Esophagus squamous epithelium (tissue), 5 donors: ENCODE measurements around the gene SLC10A6. TPM values are rescaled to one million over a fixed set of nuclear protein-coding genes. Genes with fewer than 3 reads are reported as not detected.

Source experiments
- DNase-seq: peaks from one replicate; lab custom pipeline; 2025; lab: John Stamatoyannopoulos, UW
- H3K27ac ChIP-seq, 4 donors: fragments of 200-600 bp; sonication (generic); one replicate each; pipeline ENCODE4 v1.5.1; 2016 to 2019; ENCODE audit warnings: mild to moderate bottlenecking in 1 of 4
- H3K27me3 ChIP-seq, 4 donors: fragments of 200-600 bp; sonication (generic); 1 replicate in 3 of 4; 2 replicates in 1 of 4; pipeline versions ENCODE4 v1.5.1 to v1.6.0; 2017 to 2021; ENCODE audit warnings: antibody characterized with exemption in 1 of 4
- H3K36me3 ChIP-seq, 3 donors: fragments of 200-600 bp; sonication (generic); one replicate each; pipeline ENCODE4 v1.5.1; 2016 to 2019
- H3K4me1 ChIP-seq, 3 donors: fragments of 200-600 bp; sonication (generic); one replicate each; pipeline ENCODE4 v1.5.1; 2017 to 2019
- H3K4me3 ChIP-seq, 4 donors: fragments of 200-600 bp; sonication (generic); 1 replicate in 3 of 4; 2 replicates in 1 of 4; pipeline ENCODE4 v1.5.1; 2016 to 2019; ENCODE audit warnings: mild to moderate bottlenecking in 2 of 4, moderate library complexity in 1 of 4
- H3K9me3 ChIP-seq, 3 donors: fragments of 200-600 bp; sonication (generic); one replicate each; pipeline ENCODE4 v1.5.1; 2016 to 2019
- POLR2A ChIP-seq, 4 donors: fragments of 450-650 bp; IDR thresholded peaks; one replicate each; pipeline ENCODE4 v1.6.1; 2017; ENCODE audit warnings: antibody characterized with exemption in 4 of 4, mild to moderate bottlenecking in 4 of 4, moderate library complexity in 3 of 4
- WGBS, 2 donors: methylation state at CpG; one replicate each; pipeline ENCODE4 v1.1.5; 2018; 5-methylcytosine and 5-hydroxymethylcytosine counted together
- intact Hi-C: fragments of 100-400 bp; cut with DNase I; formaldehyde crosslinking; loops from one replicate; pipeline ENCODE4 v1.15.0; 2022
- total RNA-seq, 4 donors: library from RNA; depleted of rRNA; stranded (reverse); fragments of >200 nt; gene quantifications; one replicate each; pipeline ENCODE4 v1.1.0, GENCODE V29; 2016
- TF ChIP-seq, protein P1 (sequence below), 6 experiments: fragments of 450-650 bp in 4 of 6; fragments of 200-600 bp in 2 of 6; sonication (generic) in 2 of 6; IDR thresholded peaks; one replicate each; pipeline ENCODE4 v1.5.1; 2016 to 2019; ENCODE audit warnings: antibody characterized with exemption in 6 of 6, mild to moderate bottlenecking in 4 of 6, moderate library complexity in 4 of 6
- donor health status: DM: yes; HTN: yes; CAD: no.

The SLC10A6 gene
- total RNA-seq, 4 donors from 2014 or later = 14.7 to 55.4 (median 20.1) TPM

DNA sequence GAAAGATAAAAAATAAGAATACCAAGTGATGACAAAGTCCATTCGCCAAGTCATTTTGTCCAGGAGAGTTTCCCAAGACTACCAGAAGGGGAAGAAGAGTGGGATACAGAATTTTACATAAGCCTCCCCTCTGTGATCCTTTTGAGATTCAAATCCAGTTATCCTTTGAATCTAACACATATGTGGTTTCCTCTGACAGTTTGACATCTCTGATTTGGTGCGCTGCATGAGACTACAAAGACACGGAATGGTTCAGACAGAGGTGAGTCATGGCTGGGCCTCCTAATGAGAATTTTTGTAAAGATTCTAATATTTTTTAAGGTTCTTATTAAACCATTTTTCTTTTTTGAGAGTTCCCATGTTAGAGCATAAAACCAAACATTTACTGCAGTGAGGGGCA lies 38.3 kb downstream of the SLC10A6 start:
- no peaks in the 10 kb centered on the region for H3K4me1 ChIP-seq
- intact Hi-C loops = no loop called here
- H3K4me3 ChIP-seq = no peak overlapping the region
- H3K27me3 ChIP-seq = no peaks in the 10 kb centered on the region
- H3K36me3 ChIP-seq = peaks cover 0 to 96% (median 7%) of the 10 kb centered on the region in 3 donors
- H3K9me3 ChIP-seq = peaks cover 0 to 2% (median 0%) of the 10 kb centered on the region in 3 donors
- DNase-seq = no peak
- TF ChIP-seq, protein P1, sequence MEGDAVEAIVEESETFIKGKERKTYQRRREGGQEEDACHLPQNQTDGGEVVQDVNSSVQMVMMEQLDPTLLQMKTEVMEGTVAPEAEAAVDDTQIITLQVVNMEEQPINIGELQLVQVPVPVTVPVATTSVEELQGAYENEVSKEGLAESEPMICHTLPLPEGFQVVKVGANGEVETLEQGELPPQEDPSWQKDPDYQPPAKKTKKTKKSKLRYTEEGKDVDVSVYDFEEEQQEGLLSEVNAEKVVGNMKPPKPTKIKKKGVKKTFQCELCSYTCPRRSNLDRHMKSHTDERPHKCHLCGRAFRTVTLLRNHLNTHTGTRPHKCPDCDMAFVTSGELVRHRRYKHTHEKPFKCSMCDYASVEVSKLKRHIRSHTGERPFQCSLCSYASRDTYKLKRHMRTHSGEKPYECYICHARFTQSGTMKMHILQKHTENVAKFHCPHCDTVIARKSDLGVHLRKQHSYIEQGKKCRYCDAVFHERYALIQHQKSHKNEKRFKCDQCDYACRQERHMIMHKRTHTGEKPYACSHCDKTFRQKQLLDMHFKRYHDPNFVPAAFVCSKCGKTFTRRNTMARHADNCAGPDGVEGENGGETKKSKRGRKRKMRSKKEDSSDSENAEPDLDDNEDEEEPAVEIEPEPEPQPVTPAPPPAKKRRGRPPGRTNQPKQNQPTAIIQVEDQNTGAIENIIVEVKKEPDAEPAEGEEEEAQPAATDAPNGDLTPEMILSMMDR (IDR thresholded peaks at IDR 0.05) = no peak
- no peak for TF ChIP-seq POLR2A (IDR thresholded peaks at IDR 0.05)
- WGBS, 2 donors = 83 to 91% methylated on average over 3 of the region's 3 CpGs
- no peak overlapping the region for H3K27ac ChIP-seq

DNA sequence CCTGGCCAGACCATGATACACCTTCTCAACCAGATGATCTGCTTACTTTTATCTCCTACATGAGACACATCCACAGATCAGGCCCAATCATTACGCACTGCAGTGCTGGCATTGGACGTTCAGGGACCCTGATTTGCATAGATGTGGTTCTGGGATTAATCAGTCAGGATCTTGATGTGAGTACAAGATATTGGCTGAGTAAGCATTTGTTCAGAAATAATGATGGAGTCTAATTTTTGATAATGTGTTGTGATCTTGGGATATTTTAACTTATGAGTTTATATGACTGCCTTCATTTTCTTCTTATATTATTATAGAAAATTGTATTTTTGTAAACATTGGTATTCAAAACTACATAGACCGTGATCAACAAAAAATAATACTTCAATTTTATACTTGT lies 39.4 kb downstream of the SLC10A6 start:
- DNase-seq = no peak
- Histone ChIP-seq H3K36me3 (peaks cover 0 to 96% (median 7%) of the 10 kb centered on the region in 3 donors), H3K4me1 (no peaks in the 10 kb centered on the region), H3K27me3 (no peaks in the 10 kb centered on the region), H3K27ac (no peak overlapping the region), H3K9me3 (no peaks in the 10 kb centered on the region), H3K4me3 (no peak overlapping the region)
- intact Hi-C loops = no loop called here
- TF ChIP-seq, protein P1 (IDR thresholded peaks at IDR 0.05) = no peak
- TF ChIP-seq POLR2A (IDR thresholded peaks at IDR 0.05) = no peak
- 91 to 92% methylated on average over 3 of the region's 3 CpGs for WGBS, 2 donors

DNA sequence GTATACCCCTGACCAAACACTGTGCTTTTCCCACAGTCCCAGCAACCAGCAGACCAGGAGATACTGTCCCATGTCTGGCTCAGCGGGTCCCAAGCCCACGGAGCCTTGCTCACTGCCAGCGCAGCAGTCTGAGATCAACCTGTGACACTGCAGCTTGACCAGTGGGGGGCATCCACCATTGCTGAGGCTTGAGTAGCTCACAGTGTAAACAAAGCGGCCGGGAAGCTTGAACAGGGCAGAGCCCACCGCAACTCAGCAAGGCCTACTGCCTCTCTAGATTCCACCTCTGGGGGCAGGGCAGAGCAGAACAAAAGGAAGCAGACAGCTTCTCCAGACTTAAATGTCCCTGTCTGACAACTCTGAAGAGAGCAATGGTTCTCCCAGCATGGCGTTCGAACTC lies 58.1 kb downstream of the SLC10A6 start:
- Histone ChIP-seq H3K36me3 (peaks cover 0 to 67% (median 4%) of the 10 kb centered on the region in 3 donors), H3K27me3 (no peaks in the 10 kb centered on the region), H3K4me1 (no peaks in the 10 kb centered on the region), H3K9me3 (no peaks in the 10 kb centered on the region), H3K4me3 (no peak overlapping the region), H3K27ac (no peak overlapping the region)
- no peak for DNase-seq
- intact Hi-C loops = no loop called here
- TF ChIP-seq, protein P1 (IDR thresholded peaks at IDR 0.05) = no peak
- no peak for TF ChIP-seq POLR2A (IDR thresholded peaks at IDR 0.05)
- 82% methylated on average over 2 of the region's 8 CpGs; no CpG with 5 or more reads in 1 of the 2 donors for WGBS, 2 donors

DNA sequence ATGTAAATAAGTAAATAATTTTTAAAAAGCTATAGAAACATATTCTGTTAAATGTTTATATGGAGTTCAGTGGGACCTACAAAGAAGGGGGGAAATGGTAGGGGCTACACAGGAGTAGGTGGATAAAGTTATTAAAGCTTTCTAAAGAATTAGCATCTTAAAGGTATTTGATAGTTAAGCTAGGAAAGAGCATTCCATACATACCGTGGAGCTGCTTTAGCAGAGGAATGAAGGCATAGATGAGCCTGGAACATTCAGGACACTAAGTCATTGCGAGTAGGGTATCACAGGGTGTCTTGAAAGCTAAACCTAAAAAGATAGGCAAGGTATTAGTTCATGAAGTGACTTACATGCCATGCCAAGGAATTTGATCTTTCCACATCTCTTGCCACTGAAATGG lies 60.4 kb downstream of the SLC10A6 start:
- WGBS, 2 donors = 71 to 85% methylated on average over 2 of the region's 2 CpGs
- no peak for DNase-seq
- Histone ChIP-seq H3K4me1 (no peaks in the 10 kb centered on the region), H3K36me3 (peaks cover 0 to 90% (median 4%) of the 10 kb centered on the region in 3 donors), H3K4me3 (no peak overlapping the region), H3K9me3 (no peaks in the 10 kb centered on the region), H3K27me3 (no peaks in the 10 kb centered on the region), H3K27ac (no peak overlapping the region)
- intact Hi-C loops = no loop called here
- no peak for TF ChIP-seq POLR2A (IDR thresholded peaks at IDR 0.05)
- TF ChIP-seq, protein P1 (IDR thresholded peaks at IDR 0.05) = no peak

DNA sequence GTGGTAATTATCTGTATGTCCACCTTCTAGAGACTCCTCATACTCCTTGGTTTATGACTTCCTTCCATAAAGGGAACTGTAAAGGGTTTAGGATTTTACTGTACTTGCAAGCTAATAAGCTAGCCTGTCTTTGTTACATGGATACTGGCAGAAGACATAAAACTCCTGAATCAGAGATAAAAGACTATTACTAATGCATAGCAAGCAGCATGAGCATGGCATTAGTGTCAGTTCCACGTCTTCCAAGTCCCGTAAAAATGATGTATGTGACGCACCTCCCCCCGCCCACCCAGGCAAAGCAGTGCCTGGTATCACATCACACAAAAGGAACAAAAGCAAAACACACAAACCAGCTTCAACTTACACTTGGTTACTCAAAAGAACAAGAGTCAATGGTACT lies 71.0 kb downstream of the SLC10A6 start:
- Histone ChIP-seq H3K4me3 (no peak overlapping the region), H3K27ac (no peak overlapping the region), H3K27me3 (no peaks in the 10 kb centered on the region), H3K9me3 (no peaks in the 10 kb centered on the region), H3K36me3 (peaks cover 0 to 95% (median 10%) of the 10 kb centered on the region in 3 donors), H3K4me1 (no peaks in the 10 kb centered on the region)
- TF ChIP-seq, protein P1 (IDR thresholded peaks at IDR 0.05) = no peak
- no peak for TF ChIP-seq POLR2A (IDR thresholded peaks at IDR 0.05)
- no peak for DNase-seq
- intact Hi-C loops = no loop called here
- 96 to 98% methylated on average over 4 of the region's 4 CpGs for WGBS, 2 donors
